GM12891 (cell line): ENCODE measurements around the gene FAM89B.

Experiments
- PAX5 ChIP-seq: IDR thresholded peaks from 2 replicates; pipeline ENCODE4 v1.6.1; 2011; ENCODE audit warnings: low read length, moderate library complexity, mild to moderate bottlenecking; ENCODE audit not compliant: insufficient read depth, severe bottlenecking
- POLR2A ChIP-seq: IDR thresholded peaks from 2 replicates; pipeline ENCODE4 v1.6.1; 2011; ENCODE audit warnings: low read depth, low read length, control low read depth
- POLR2AphosphoS5 ChIP-seq: IDR thresholded peaks from 2 replicates; pipeline ENCODE4 v1.6.1; 2011; ENCODE audit warnings: low read depth, low read length, control low read depth
- POU2F2 ChIP-seq: IDR thresholded peaks from 2 replicates; pipeline ENCODE4 v1.6.1; 2011; ENCODE audit warnings: low read depth, mild to moderate bottlenecking, control low read depth, low read length, moderate library complexity
- SPI1 ChIP-seq: IDR thresholded peaks from 2 replicates; pipeline ENCODE4 v1.6.1; 2011; ENCODE audit warnings: low read depth, low read length, control low read depth
- TAF1 ChIP-seq: IDR thresholded peaks from 2 replicates; pipeline ENCODE4 v1.6.1; 2011; ENCODE audit warnings: low read depth, low read length, control low read depth

DNA sequence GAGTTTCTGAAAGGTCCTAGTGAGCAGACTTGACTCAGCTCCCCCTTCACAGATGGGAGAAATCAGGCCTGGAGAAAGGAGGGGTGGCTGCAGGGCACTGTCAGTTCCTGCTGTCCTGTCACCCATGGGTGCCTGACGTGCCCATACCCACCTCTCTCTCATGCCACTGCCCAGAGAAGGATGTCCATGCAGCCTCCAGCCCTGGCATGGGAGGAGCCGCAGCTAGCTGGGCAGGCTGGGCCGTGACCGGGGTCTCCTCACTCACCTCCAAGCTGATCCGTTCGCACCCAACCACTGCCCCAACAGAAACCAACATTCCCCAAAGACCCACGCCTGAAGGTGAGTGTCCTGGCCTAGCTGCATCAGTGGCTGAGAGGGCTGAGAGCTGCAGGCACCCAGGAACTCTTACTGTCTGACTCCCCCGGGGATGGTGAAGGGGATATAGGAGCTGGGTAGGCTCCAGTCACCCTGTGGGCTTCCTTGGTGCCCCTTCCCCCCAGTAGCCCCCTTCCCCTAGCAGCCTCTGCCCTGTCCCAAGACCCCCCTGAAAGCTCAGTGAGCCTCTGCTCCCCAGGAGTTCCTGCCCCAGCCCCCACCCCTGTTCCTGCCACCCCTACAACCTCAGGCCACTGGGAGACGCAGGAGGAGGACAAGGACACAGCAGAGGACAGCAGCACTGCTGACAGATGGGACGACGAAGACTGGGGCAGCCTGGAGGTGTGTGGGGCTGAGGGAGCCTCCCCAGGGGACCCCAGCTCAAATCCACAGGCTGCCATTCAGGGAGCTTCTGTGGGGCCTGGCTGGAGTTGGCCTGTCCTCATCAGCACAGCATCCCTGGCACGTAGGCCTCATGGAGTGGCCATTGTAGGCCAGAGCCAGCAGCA is 35.7 kb upstream of the FAM89B start:
- TF ChIP-seq POLR2A (no peak), PAX5 (no peak), POLR2AphosphoS5 (no peak), TAF1 (no peak), SPI1 (no peak), POU2F2 (no peak)
